OCI-LY7 (cell line): Measurements from ENCODE around the gene HECW1. TPM values are rescaled to one million over a fixed set of nuclear protein-coding genes. Genes with fewer than 3 reads are reported as not detected.

Experiments
- BruUV-seq: library from RNA; stranded (reverse); fragments of 400-500 nt; replicated peaks from 2 replicates; lab custom pipeline; 2021; lab: Mats Ljungman, UMichigan
- CTCF ChIA-PET: fragments of 300-600 bp; sonication (Branson Sonifier 250); formaldehyde crosslinking; loops from one replicate; lab custom pipeline; 2022; ENCODE audit warnings: antibody characterized with exemption; ENCODE audit not compliant: unreplicated experiment; lab: Charles Lee
- POLR2A ChIA-PET: fragments of 300-600 bp; sonication (Branson Sonifier 250); formaldehyde crosslinking; loops from one replicate; lab custom pipeline; 2022; ENCODE audit warnings: antibody characterized with exemption; lab: Charles Lee
- DNase-seq: peaks from one replicate; pipeline ENCODE4 v3.0.0-alpha.2; 2015; ENCODE audit warnings: low spot score
- H2AFZ ChIP-seq: fragments of 200-600 bp; sonication (generic), shearing (Covaris generic); 2 replicates; pipeline ENCODE4 v1.6.1; 2014; ENCODE audit warnings: mild to moderate bottlenecking, antibody characterized with exemption, low read length, moderate library complexity
- H3K27ac ChIP-seq: fragments of 200-600 bp; sonication (generic); 2 replicates; pipeline ENCODE4 v1.5.1; 2014; ENCODE audit warnings: mixed run types, low read depth, mild to moderate bottlenecking, moderate library complexity, low read length, inconsistent platforms; ENCODE audit not compliant: poor library complexity, severe bottlenecking
- H3K36me3 ChIP-seq: fragments of 200-600 bp; sonication (generic); 2 replicates; pipeline ENCODE4 v1.6.1; 2014; ENCODE audit warnings: mild to moderate bottlenecking, antibody characterized with exemption, low read length, moderate library complexity, mixed read lengths; ENCODE audit not compliant: insufficient read depth
- H3K4me1 ChIP-seq: fragments of 200-600 bp; sonication (generic); 2 replicates; pipeline ENCODE4 v1.5.1; 2014; ENCODE audit warnings: mild to moderate bottlenecking, low read length; ENCODE audit not compliant: insufficient read depth, poor library complexity, severe bottlenecking
- H3K4me2 ChIP-seq: fragments of 200-600 bp; sonication (generic); 2 replicates; pipeline ENCODE4 v1.6.1; 2014; ENCODE audit warnings: mild to moderate bottlenecking, low read length
- H3K4me3 ChIP-seq: fragments of 200-600 bp; sonication (generic); 2 replicates; pipeline ENCODE4 v1.5.1; 2014; ENCODE audit warnings: mild to moderate bottlenecking, low read depth, low read length; ENCODE audit not compliant: poor library complexity, severe bottlenecking
- H3K79me2 ChIP-seq: fragments of 200-600 bp; sonication (generic); 2 replicates; pipeline ENCODE4 v1.6.1; 2016; ENCODE audit warnings: low read depth, mild to moderate bottlenecking, low read length, moderate library complexity, mixed read lengths; ENCODE audit not compliant: insufficient read depth
- H3K9me2 ChIP-seq: fragments of 200-600 bp; sonication (generic); 2 replicates; pipeline ENCODE4 v1.6.1; 2016; ENCODE audit warnings: mild to moderate bottlenecking, low read length, mixed read lengths; ENCODE audit not compliant: insufficient read depth
- H3K9me3 ChIP-seq: fragments of 200-600 bp; sonication (generic); 2 replicates; pipeline ENCODE4 v1.6.1; 2014; ENCODE audit warnings: mild to moderate bottlenecking, mixed run types, low read length, mixed read lengths
- H4K20me1 ChIP-seq: fragments of 200-600 bp; sonication (generic); 2 replicates; pipeline ENCODE4 v1.6.1; 2014; ENCODE audit warnings: mild to moderate bottlenecking, antibody characterized with exemption, low read length, moderate library complexity, mixed read lengths; ENCODE audit not compliant: insufficient read depth
- EZH2phosphoT487 ChIP-seq: fragments of 200-600 bp; sonication (generic); IDR thresholded peaks from 2 replicates; pipeline ENCODE4 v1.6.1; 2018; ENCODE audit warnings: low read depth, borderline replicate concordance, mild to moderate bottlenecking, mixed run types, antibody characterized with exemption, low read length, moderate library complexity, mixed read lengths
- intact Hi-C: fragments of 100-400 bp; cut with micrococcal nuclease; formaldehyde crosslinking; loops from one replicate; pipeline ENCODE4 v1.10.0; 2022; ENCODE audit not compliant: unreplicated experiment
- total RNA-seq, 2 experiments: library from RNA; depleted of rRNA in 1 of 2; stranded (reverse); fragments of >200 nt in 1 of 2; shearing (Covaris generic) in 1 of 2; gene quantifications; 2 replicates each; pipeline ENCODE4 v1.2.3, GENCODE V29; 2014 to 2022
- TF ChIP-seq, protein P1 (sequence below): fragments of 200-600 bp; sonication (generic); conservative IDR thresholded peaks from 2 replicates; pipeline ENCODE4 v1.5.1; 2014; ENCODE audit warnings: mild to moderate bottlenecking, antibody characterized with exemption, low read length, moderate library complexity, mixed read lengths

The HECW1 gene
- total RNA-seq, 2 experiments from 2014 or later, result 2.0 TPM

DNA sequence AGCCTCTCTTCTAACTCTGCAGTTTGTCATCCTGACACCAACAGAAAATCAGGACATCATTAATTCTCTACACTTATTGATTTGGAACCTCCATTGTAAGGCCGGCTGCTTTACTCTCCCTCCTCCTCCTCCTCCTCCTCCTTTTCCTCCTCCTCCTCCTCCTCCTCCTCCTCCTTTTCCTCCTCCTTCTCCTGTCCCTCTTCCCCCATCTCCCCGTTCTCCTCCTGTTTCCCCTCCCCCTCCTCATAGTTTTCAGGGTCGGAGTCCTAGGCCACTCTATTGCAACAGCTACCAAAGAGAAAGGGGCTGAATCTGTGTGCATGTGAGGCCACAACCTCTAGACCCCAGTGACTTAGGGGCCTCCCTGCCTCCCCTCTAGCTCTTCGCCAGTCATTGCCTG lies 136.1 kb downstream of the HECW1 start:
- BruUV-seq, result no TSS peak
- ChIA-PET CTCF (no interaction called here), POLR2A (interaction anchor here (0.6 kb wide), 2 partner anchors 13 to 14 kb away, joined by 3 read pairs; no protein-coding TSS in a partner anchor)
- Histone ChIP-seq H3K9me2 (no peaks in the 10 kb centered on the region), H3K4me3 (no peak overlapping the region), H4K20me1 (no peaks in the 10 kb centered on the region), H2AFZ (no peak overlapping the region), H3K79me2 (no peaks in the 10 kb centered on the region), H3K36me3 (no peaks in the 10 kb centered on the region), H3K4me1 (no peaks in the 10 kb centered on the region), H3K9me3 (no peaks in the 10 kb centered on the region), H3K27ac (no peak overlapping the region), H3K4me2 (no peak overlapping the region)
- DNase-seq, result no peak
- intact Hi-C loops, result no loop called here
- TF ChIP-seq EZH2phosphoT487, result no peak
- TF ChIP-seq, protein P1, sequence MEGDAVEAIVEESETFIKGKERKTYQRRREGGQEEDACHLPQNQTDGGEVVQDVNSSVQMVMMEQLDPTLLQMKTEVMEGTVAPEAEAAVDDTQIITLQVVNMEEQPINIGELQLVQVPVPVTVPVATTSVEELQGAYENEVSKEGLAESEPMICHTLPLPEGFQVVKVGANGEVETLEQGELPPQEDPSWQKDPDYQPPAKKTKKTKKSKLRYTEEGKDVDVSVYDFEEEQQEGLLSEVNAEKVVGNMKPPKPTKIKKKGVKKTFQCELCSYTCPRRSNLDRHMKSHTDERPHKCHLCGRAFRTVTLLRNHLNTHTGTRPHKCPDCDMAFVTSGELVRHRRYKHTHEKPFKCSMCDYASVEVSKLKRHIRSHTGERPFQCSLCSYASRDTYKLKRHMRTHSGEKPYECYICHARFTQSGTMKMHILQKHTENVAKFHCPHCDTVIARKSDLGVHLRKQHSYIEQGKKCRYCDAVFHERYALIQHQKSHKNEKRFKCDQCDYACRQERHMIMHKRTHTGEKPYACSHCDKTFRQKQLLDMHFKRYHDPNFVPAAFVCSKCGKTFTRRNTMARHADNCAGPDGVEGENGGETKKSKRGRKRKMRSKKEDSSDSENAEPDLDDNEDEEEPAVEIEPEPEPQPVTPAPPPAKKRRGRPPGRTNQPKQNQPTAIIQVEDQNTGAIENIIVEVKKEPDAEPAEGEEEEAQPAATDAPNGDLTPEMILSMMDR, result no peak

DNA sequence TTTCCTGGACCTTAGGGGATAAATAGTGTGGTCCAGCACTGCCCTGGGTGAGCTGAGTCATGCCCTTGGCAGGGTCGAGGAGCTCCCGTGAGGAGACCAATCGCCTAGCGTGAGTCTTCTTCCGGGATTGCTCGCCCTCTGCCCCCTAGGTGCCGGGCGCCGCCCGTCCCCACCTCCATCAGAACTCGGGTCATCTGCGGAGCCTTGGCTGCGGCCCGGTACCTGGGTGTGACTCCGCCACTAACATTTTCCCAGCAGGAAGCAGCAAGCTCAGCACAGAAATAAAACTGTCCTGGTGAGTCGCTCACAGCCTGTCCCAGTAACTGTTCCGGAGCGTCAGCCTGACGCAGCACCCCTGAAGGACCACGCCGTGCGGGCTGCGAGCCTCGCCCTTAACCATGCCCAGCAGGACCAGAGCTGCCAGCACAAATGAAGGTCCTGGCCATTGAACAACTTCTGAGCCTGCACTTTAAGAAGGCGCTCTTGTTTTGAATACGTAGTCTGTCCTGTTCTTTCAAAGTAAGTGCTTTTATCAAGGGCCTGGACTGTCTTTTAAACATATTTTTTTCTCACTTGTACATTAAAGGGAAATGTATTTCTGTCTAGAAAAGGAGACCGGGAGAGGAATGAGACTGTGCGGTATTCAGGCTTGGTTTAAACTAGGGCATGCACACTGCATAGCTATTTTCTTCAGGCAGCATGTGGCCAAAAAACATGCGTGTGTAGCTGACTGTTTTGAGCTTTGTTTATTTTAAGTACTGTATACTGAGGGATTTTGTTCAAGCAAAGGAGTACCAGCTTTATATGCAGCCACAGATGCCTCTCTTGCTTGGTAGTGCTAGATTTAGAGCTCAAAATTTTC lies 136.7 kb downstream of the HECW1 start:
- Histone ChIP-seq H3K36me3 (no peaks in the 10 kb centered on the region), H3K4me2 (no peak overlapping the region), H2AFZ (no peak overlapping the region), H3K4me1 (no peaks in the 10 kb centered on the region), H3K27ac (no peak overlapping the region), H3K79me2 (no peaks in the 10 kb centered on the region), H3K9me3 (no peaks in the 10 kb centered on the region), H3K9me2 (no peaks in the 10 kb centered on the region), H3K4me3 (no peak overlapping the region), H4K20me1 (no peaks in the 10 kb centered on the region)
- ChIA-PET POLR2A (interaction anchor here (0.6 kb wide), 2 partner anchors 12 to 13 kb away, joined by 3 read pairs; no protein-coding TSS in a partner anchor), CTCF (no interaction called here)
- TF ChIP-seq, protein P1, result no peak
- TF ChIP-seq EZH2phosphoT487, result no peak
- no peak for DNase-seq
- no TSS peak for BruUV-seq
- intact Hi-C loops, result no loop called here

DNA sequence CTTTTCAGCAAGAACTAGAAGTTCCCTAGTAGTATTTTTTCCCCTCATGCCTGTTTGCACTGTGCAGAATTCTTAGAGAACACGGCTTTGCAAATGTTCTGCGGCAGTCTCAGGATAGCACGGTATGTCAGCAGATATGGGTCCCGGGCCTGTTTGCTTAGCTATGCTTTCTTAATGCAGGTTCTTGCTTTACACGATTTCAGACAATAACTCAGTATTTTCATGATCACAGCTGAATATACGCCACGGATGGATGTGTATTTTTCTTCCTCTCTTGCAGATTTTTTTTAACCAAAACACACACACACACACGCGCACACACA lies 137.3 kb downstream of the HECW1 start:
- Histone ChIP-seq H3K9me2 (no peaks in the 10 kb centered on the region), H3K79me2 (no peaks in the 10 kb centered on the region), H3K4me1 (no peaks in the 10 kb centered on the region), H3K4me3 (no peak overlapping the region), H3K4me2 (no peak overlapping the region), H3K9me3 (no peaks in the 10 kb centered on the region), H3K27ac (no peak overlapping the region), H3K36me3 (no peaks in the 10 kb centered on the region), H4K20me1 (no peaks in the 10 kb centered on the region), H2AFZ (no peak overlapping the region)
- no peak for DNase-seq
- no peak for TF ChIP-seq EZH2phosphoT487
- TF ChIP-seq, protein P1, result no peak
- intact Hi-C loops, result no loop called here
- ChIA-PET CTCF (no interaction called here), POLR2A (no interaction called here)
- BruUV-seq, result no TSS peak
